ENCODE data around the gene CACNA1H.

Gene CACNA1H

DNA sequence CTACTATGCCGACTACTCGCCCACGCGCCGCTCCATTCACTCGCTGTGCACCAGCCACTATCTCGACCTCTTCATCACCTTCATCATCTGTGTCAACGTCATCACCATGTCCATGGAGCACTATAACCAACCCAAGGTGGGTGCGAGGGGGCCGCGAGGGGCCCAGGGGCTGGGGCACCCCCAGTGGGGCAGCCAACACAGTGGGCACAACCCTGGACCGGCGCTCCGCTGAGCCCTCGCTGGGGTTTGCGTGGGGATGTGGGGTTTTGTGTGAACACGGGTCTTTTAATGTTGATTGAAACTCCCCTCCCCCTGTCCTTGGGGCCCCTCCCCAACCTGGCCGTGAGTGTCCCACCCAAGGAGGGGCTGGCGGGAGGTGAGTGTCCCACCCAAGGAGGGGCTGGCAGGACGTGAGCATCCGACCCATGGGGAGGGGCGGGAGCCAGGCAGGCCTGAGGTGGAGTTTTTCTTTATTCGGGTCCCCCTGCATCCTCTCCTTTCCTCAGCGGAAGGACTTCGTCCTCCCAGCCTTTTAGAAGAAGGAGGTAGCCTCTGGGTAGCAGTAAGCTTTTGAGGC, 61.0 kb downstream of the CACNA1H start:
- no peak for TF ChIP-seq POLR2A (IDR thresholded peaks at IDR 0.05; ENCODE audit: low read depth, low read length)
- FAIRE-seq (no peak), DNase-seq (ENCODE audit: insufficient read length, low spot score) (no peak)

DNA sequence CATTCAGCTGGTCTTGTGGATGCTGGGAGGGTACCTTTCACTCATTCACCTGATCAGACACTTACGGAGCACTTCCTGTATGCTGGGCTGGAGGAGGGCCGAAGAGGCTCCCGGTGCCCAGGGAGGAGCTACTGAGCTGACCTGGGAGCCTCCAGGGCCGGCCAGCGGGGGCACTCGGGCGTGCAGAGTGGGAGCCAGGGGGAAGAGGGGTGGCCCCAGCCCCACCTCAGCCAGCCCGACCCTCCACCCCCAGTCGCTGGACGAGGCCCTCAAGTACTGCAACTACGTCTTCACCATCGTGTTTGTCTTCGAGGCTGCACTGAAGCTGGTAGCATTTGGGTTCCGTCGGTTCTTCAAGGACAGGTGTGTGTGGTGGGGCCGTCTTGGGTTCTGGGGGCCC, 61.8 kb downstream of the CACNA1H start:
- FAIRE-seq = no peak

DNA sequence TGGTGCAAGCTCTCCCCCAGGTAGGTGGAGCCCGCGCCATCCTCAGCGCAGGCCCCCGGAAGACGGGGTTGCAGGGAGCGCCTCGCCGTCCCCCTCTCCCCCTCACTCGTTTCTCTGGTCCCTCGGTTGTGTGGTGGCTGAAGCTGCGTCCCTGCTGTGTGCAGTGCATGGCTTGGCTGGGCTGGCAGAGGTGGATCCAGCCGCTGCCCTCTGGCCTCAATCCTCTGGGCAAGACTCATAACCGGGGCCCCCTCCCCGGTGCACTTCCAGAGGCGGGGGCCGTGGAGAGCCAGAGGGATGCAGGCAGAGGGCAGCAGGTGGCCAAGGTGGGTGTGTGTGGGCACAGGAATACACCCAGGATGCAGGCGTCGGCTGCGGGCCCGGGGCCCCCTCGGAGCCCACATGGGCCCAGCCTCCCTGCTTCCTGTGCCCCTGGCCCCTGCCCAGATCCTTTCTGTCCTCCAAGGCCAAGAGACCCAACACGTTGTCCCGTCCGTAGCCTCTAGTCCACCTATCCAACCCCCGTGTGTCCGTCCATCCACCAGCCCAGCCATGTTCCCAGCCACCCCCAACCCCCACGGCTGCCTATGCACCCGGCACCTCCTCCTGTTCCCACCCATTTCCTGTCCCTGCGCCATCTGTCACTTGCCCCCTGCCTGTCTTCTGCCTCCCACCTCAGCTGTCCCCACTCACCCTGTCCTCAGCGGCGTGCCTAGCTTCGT, 62.8 kb downstream of the CACNA1H start:
- DNase-seq (ENCODE audit: insufficient read length, low spot score) (no peak), FAIRE-seq (no peak)
- no peak for TF ChIP-seq POLR2A (IDR thresholded peaks at IDR 0.05; ENCODE audit: low read depth, low read length)

More for the DNA sequence above, 61.8 kb downstream of the CACNA1H start:
- no peak for TF ChIP-seq POLR2A (IDR thresholded peaks at IDR 0.05; ENCODE audit: low read depth, low read length)
- no peak for DNase-seq (ENCODE audit: insufficient read length, low spot score)

DNA sequence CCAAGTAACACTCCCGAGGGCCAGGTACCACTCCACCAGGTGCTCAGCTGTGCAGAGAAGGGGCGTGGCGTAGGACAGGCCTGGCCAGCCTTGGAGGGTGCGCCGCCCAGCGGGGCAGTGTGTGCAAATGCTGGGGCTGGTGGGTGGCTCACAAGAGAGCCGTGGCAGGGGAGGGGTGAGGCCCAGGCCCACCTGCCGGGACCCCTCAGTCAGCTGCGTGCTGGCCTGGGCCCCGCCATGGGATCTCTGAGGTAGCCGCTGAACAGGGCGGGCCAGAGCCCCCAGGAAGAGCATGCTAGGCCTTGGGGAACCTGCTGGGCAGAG, 63.4 kb downstream of the CACNA1H start:
- DNase-seq (ENCODE audit: insufficient read length, low spot score) (no peak), FAIRE-seq (no peak)
- no peak for TF ChIP-seq POLR2A (IDR thresholded peaks at IDR 0.05; ENCODE audit: low read depth, low read length)

DNA sequence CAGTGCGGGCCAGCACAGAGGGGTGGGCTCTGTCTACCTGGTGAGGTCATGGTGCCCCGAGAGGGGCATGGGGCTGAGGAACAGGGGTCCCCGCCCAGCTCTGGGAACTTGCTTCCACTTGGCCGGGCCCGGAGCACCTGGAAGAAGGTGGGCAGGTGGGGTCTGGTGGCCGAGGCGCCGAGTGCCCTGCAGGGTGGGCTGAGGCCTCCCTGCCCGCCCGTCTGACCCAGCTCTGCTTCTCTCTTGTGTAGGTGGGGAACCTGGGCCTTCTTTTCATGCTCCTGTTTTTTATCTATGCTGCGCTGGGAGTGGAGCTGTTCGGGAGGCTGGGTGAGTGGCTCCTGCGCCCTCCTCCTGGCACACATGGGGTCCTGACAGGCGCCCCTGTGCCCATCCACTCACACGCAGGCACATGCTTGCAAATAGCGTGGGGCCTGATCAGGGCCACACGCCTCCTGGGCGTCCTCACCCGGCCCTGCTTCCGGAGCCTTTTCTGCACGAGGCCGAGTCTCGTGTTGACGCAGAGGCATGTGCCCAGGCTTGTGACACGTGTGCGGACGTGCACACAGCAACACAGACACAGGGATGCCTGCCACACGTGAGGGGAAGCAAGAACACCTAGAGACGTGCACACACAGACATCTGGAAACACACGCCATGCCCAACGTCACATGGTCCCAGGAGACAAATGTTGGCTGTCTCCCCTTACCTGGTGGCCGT, 63.9 kb downstream of the CACNA1H start:
- FAIRE-seq (no peak), DNase-seq (ENCODE audit: insufficient read length, low spot score) (no peak)
- TF ChIP-seq POLR2A (IDR thresholded peaks at IDR 0.05; ENCODE audit: low read depth, low read length) = no peak

DNA sequence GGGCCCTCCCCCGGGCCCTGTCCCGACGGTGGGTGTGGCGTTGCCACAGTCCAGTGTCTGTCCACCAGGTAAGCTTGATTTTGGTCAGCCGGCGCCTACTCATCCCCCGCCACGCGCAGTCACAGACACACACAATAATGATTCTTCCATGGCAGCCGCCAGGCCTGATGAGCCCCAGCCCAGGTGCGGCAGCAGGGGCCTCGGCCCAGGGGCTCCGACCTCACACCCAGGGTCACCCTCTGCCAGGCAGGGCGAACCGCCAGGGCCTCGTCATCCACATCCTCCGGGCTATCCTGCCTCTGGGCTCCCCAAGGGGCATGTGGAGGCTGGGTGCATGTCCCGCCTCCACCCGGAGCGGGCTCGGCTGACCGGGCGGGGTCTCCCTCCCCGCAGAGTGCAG, 64.6 kb downstream of the CACNA1H start:
- DNase-seq (ENCODE audit: insufficient read length, low spot score) (no peak), FAIRE-seq (no peak)
- no peak for TF ChIP-seq POLR2A (IDR thresholded peaks at IDR 0.05; ENCODE audit: low read depth, low read length)

DNA sequence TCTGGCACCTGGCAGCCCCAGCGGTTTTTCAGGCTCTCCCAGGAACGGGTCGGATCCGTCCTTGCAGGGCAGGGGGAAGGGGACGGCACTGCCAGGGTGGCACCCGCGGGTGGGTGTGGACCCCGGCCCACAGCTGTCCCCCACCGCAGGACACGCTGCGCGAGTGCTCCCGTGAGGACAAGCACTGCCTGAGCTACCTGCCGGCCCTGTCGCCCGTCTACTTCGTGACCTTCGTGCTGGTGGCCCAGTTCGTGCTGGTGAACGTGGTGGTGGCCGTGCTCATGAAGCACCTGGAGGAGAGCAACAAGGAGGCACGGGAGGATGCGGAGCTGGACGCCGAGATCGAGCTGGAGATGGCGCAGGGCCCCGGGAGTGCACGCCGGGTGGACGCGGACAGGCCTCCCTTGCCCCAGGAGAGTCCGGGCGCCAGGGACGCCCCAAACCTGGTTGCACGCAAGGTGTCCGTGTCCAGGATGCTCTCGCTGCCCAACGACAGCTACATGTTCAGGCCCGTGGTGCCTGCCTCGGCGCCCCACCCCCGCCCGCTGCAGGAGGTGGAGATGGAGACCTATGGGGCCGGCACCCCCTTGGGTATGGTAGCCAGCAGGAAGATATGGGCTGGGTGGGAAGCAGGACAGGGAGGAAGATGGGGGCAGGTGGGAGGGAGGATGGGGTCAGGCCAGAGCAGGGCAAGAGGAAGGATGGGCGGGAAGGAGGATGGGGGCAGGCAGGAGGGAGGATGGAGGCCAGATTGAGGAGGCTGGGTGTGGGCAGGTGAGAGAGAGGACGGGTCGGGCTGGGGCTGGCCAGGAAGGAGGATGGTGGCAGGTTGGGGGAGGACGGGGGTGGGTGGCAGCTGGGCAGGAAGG, 65.4 kb downstream of the CACNA1H start:
- no peak for TF ChIP-seq POLR2A (IDR thresholded peaks at IDR 0.05; ENCODE audit: low read depth, low read length)
- DNase-seq (ENCODE audit: insufficient read length, low spot score) (no peak), FAIRE-seq (no peak)

DNA sequence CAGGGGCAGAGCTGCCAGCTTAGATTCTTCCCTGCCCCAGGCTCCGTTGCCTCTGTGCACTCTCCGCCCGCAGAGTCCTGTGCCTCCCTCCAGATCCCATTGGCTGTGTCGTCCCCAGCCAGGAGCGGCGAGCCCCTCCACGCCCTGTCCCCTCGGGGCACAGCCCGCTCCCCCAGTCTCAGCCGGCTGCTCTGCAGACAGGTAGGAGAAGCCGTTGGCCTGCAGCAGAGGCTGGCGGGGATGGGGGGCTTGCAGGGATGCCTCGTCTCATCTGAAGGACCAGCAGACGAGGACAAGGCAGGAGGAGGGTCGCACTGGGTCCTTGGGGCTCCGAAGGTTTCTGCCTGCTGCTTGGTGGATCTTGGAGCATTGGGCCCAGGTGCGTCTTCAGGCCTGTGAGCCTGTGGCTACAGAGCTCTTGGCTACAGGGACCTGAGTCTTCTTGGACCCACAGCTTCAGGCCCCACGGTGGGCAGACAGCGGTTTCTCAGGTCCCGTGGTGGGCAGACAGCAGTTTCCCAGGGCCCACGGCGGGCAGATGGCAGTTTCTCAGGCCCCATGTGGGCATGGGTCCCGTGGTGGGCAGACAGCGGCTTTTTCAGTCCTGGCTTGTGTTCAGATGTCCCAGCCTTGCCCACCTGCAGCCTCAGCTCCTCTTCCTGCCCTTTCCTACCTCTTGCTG, 66.2 kb downstream of the CACNA1H start:
- DNase-seq (ENCODE audit: insufficient read length, low spot score) (no peak), FAIRE-seq (no peak)
- no peak for TF ChIP-seq POLR2A (IDR thresholded peaks at IDR 0.05; ENCODE audit: low read depth, low read length)

DNA sequence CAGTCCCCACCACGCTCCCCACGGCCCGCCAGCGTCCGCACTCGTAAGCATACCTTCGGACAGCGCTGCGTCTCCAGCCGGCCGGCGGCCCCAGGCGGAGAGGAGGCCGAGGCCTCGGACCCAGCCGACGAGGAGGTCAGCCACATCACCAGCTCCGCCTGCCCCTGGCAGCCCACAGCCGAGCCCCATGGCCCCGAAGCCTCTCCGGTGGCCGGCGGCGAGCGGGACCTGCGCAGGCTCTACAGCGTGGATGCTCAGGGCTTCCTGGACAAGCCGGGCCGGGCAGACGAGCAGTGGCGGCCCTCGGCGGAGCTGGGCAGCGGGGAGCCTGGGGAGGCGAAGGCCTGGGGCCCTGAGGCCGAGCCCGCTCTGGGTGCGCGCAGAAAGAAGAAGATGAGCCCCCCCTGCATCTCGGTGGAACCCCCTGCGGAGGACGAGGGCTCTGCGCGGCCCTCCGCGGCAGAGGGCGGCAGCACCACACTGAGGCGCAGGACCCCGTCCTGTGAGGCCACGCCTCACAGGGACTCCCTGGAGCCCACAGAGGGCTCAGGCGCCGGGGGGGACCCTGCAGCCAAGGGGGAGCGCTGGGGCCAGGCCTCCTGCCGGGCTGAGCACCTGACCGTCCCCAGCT, 67.3 kb downstream of the CACNA1H start:
- FAIRE-seq (no peak), DNase-seq (ENCODE audit: insufficient read length, low spot score) (no peak)
- no peak for TF ChIP-seq POLR2A (IDR thresholded peaks at IDR 0.05; ENCODE audit: low read depth, low read length)

DNA sequence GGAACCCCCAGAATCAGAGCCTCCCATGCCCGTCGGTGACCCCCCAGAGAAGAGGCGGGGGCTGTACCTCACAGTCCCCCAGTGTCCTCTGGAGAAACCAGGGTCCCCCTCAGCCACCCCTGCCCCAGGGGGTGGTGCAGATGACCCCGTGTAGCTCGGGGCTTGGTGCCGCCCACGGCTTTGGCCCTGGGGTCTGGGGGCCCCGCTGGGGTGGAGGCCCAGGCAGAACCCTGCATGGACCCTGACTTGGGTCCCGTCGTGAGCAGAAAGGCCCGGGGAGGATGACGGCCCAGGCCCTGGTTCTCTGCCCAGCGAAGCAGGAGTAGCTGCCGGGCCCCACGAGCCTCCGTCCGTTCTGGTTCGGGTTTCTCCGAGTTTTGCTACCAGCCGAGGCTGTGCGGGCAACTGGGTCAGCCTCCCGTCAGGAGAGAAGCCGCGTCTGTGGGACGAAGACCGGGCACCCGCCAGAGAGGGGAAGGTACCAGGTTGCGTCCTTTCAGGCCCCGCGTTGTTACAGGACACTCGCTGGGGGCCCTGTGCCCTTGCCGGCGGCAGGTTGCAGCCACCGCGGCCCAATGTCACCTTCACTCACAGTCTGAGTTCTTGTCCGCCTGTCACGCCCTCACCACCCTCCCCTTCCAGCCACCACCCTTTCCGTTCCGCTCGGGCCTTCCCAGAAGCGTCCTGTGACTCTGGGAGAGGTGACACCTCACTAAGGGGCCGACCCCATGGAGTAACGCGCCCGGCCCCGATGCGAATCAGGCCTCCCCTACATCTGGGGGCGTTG, 68.1 kb downstream of the CACNA1H start:
- FAIRE-seq = no peak
- no peak for DNase-seq (ENCODE audit: insufficient read length, low spot score)
- no peak for TF ChIP-seq POLR2A (IDR thresholded peaks at IDR 0.05; ENCODE audit: low read depth, low read length)

DNA sequence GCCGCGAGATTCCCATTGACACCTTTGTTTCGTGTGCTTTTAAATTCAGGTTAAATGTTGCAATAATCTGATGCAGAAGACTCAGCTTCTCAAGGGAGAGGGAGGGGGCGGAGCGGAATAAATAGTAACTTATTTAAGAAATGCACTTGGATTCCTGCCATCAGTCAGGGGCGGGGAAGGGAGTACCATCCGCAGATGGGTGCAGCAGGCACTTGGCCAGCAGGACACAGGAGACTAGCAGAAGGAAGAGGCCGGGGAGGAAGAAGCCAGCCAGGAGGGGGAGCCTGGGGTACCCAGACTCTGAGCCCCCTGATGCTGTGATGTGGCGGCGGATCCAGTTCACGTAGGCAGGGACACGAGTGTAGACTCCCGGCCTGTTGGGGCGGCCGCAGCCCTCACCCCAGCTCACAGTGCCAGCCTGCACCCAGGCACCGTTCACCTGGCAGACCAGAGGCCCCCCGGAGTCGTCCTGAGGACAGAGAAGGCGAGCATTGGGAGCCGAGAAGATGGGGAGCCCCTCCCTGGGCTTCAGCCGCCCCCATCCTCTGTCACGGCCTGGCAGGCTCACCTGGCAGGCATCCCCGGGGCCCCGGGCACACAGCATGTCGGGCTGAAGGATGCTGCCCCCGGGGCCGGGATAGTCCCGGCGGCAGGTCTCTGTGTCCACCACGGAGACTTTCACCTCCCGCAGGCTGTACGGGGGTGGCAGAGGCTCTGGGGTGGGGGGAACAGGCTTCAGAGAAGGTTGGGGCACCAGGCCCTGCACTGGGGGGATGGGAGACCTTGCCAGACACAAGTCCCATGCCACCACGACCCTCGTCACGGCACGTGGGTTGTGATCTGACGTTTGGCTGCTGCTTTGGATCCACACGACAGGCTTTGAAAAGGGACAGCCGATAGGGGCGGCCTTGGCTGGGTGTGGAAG, 69.0 kb downstream of the CACNA1H start:
- no peak for TF ChIP-seq POLR2A (IDR thresholded peaks at IDR 0.05; ENCODE audit: low read depth, low read length)
- DNase-seq (ENCODE audit: insufficient read length, low spot score) (no peak), FAIRE-seq (no peak)
